Muscle of leg (tissue), 11 donors: ENCODE results near the gene SRM. TPM values are rescaled to one million over a fixed set of nuclear protein-coding genes. Genes with fewer than 3 reads are reported as not detected.
A peak's percentile ranks its signal among the peaks of the same experiment; 100 is the strongest.
"Not testable (repeated sequence)": the region's sequence is repeated elsewhere in the genome, so short reads cannot be mapped to it uniquely, and the experiment has no call there.

Source experiments
- DNase-seq: peaks from one replicate; pipeline ENCODE4 v3.0.0; 2013
- H3K27ac ChIP-seq: one replicate; pipeline ENCODE4 v1.5.1; 2013; ENCODE audit warnings: mild to moderate bottlenecking, low read length, control low read depth
- H3K27me3 ChIP-seq: one replicate; pipeline ENCODE4 v1.6.1; 2013; ENCODE audit warnings: low read length; ENCODE audit not compliant: control insufficient read depth, insufficient read depth
- H3K36me3 ChIP-seq: one replicate; pipeline ENCODE4 v1.6.1; 2013; ENCODE audit warnings: low read length; ENCODE audit not compliant: control insufficient read depth, insufficient read depth
- H3K4me1 ChIP-seq: one replicate; pipeline ENCODE4 v1.6.1; 2013; ENCODE audit warnings: low read length; ENCODE audit not compliant: control insufficient read depth, insufficient read depth
- H3K4me3 ChIP-seq: one replicate; pipeline ENCODE4 v1.5.1; 2013; ENCODE audit warnings: low read length, control low read depth
- H3K9me3 ChIP-seq: replicated peaks from 2 replicates; pipeline ENCODE4 v1.6.1; 2013; ENCODE audit warnings: low read depth, low read length; ENCODE audit not compliant: control insufficient read depth
- WGBS: methylation state at CpG from one replicate; pipeline ENCODE4 v1.1.5; 2013; ENCODE audit warnings: missing lambda C conversion rate; ENCODE audit not compliant: insufficient coverage; 5-methylcytosine and 5-hydroxymethylcytosine counted together
- polyA plus RNA-seq, 8 donors: library from polyadenylated mRNA; unstranded; fragments of 120-200 nt; gene quantifications; one replicate each; pipeline versions ENCODE4 v1.2.1 to v1.2.3, GENCODE V29; 2013; ENCODE audit warnings: inconsistent platforms in 1 of 8, low replicate concordance in 1 of 8; ENCODE audit not compliant: insufficient read length in 8 of 8, insufficient read depth in 1 of 8
- total RNA-seq: library from RNA; stranded (reverse); fragments of 120-200 nt; gene quantifications from one replicate; pipeline ENCODE4 v1.2.4, GENCODE V29; 2013

SRM gene
- total and polyA plus RNA-seq, 9 donors: 17.7 to 89.3 (median 72.0) TPM

DNA sequence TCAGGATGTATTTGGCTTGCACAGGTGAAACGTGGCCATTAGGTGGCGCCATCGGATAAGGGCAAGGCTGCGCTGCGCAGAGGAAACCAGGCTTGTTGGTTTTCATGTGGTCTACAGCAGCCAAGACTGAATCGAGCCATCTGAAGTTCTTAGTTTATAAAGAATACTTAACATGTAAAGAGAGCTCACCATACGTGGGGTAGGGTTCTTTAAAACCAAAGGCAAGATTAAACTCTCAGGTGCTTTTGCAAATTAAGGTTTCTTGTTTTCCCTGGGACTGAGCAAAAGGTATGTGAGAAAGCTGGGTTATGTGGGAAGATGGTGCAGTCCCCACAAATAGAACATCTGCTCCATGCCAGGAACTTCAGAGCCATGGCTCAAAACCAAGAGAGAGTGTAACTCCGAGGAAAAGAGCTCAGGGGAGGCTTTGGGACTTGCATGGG, 22.1 kb downstream of the SRM start:
- Histone ChIP-seq H3K27ac (no peak overlapping the region), H3K9me3 (no peaks in the 10 kb centered on the region), H3K36me3 (no peaks in the 10 kb centered on the region), H3K27me3 (no peaks in the 10 kb centered on the region), H3K4me3 (no peak overlapping the region), H3K4me1 (peaks cover 8% of the 10 kb centered on the region)
- peak; percentile 93 for DNase-seq
- WGBS: 0% methylated on average over 5 of the region's 8 CpGs

DNA sequence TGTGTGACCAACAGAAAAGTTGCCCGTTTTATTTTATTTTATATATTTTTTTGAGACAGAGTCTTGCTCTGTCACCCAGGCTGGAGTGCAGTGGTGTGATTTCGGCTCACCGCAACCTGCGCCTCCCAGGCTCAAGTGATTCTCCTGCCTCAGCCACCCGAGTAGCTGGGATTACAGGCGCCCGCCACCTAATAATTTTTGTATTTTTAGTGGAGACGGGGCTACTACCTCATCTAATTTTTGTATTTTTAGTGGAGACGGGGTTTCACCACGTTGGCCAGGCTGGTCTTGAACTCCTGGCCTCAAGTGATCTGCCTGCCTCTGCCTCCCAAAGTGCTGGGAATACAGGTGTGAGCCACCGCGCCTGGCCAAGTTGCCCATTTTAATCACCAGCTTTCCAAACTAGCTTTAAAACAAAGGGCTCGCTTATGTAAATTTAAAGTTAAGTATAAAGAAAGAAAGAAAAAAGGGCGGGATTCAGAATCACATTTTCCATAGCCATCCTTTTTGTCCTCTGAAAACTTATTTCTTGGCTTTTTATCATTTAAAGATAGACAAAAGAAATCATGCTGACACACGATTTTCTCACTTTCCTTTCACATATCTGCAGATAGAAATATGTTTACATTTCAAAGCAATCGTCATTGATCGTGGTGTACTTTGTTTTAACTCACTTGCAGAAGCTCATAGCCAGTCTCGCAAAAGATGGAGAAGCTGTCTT, 22.6 kb downstream of the SRM start:
- H3K36me3 ChIP-seq, H3K27me3 ChIP-seq, H3K4me3 ChIP-seq, DNase-seq, H3K4me1 ChIP-seq, H3K9me3 ChIP-seq, H3K27ac ChIP-seq: not testable (repeated sequence)
- 0% methylated on average over 1 of the region's 18 CpGs for WGBS

GRCh38 chr1:11031624-11032262, 28.1 kb downstream of the SRM start:
- Histone ChIP-seq H3K9me3 (no peaks in the 10 kb centered on the region), H3K4me1 (no peaks in the 10 kb centered on the region), H3K27ac (no peak overlapping the region), H3K27me3 (no peaks in the 10 kb centered on the region), H3K36me3 (peaks cover 18% of the 10 kb centered on the region), H3K4me3 (no peak overlapping the region)
- no peak for DNase-seq
- 86% methylated on average over 1 of the region's 10 CpGs for WGBS

GRCh38 chr1:11030865-11031264, 29.0 kb downstream of the SRM start:
- WGBS: 75% methylated on average over 5 of the region's 9 CpGs
- H3K36me3 ChIP-seq: peaks cover 22% of the 10 kb centered on the region

GRCh38 chr1:11028018-11028417, 31.8 kb downstream of the SRM start:
- H3K4me1 ChIP-seq: no peaks in the 10 kb centered on the region
- H3K36me3 ChIP-seq: peaks cover 33% of the 10 kb centered on the region
- no peaks in the 10 kb centered on the region for H3K9me3 ChIP-seq
- no CpG with 5 or more reads among the region's 3 CpGs for whole genome bisulfite sequencing
- no peak for DNase-seq
- no peak overlapping the region for H3K4me3 ChIP-seq
- H3K27me3 ChIP-seq: no peaks in the 10 kb centered on the region
- H3K27ac ChIP-seq: no peak overlapping the region

More at GRCh38 chr1:11030865-11031264, 29.0 kb downstream of the SRM start:
- Histone ChIP-seq H3K9me3 (no peaks in the 10 kb centered on the region), H3K4me1 (no peaks in the 10 kb centered on the region), H3K4me3 (no peak overlapping the region), H3K27ac (no peak overlapping the region), H3K27me3 (no peaks in the 10 kb centered on the region)
- DNase-seq: no peak

- H3K27ac ChIP-seq: no peak overlapping the region
- no peaks in the 10 kb centered on the region for H3K27me3 ChIP-seq
- DNase-seq: no peak
- 68% methylated on average over 3 of the region's 6 CpGs for WGBS
- no peak overlapping the region for H3K4me3 ChIP-seq
- no peaks in the 10 kb centered on the region for H3K4me1 ChIP-seq
- H3K36me3 ChIP-seq: peaks cover 35% of the 10 kb centered on the region
- H3K9me3 ChIP-seq: no peaks in the 10 kb centered on the region
Measured at GRCh38 chr1:11027316-11027715, 32.5 kb downstream of the SRM start.

DNA sequence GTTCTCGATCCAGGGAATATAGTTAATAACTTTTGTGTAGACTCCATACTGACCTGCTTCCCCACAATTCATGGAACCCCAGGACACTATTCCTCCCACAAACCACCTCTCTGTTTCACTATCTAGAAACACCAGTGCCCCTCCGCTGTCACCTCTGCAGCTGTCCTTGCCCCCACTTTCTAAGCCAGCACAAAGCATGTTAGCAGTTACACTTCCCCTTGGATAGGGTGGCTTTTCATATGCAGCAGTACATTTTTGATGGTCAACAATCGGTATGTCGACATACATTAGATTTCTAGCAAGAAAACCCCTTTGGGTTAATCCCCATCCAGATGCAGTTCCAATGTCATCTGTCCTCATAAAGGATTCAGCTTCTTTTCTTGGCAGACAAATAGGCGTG, 32.9 kb downstream of the SRM start:
- no peak overlapping the region for H3K27ac ChIP-seq
- H3K4me1 ChIP-seq: no peaks in the 10 kb centered on the region
- no peaks in the 10 kb centered on the region for H3K9me3 ChIP-seq
- WGBS: no CpG with 5 or more reads among the region's 5 CpGs
- H3K4me3 ChIP-seq: no peak overlapping the region
- no peak for DNase-seq
- no peaks in the 10 kb centered on the region for H3K27me3 ChIP-seq
- peaks cover 39% of the 10 kb centered on the region for H3K36me3 ChIP-seq

DNA sequence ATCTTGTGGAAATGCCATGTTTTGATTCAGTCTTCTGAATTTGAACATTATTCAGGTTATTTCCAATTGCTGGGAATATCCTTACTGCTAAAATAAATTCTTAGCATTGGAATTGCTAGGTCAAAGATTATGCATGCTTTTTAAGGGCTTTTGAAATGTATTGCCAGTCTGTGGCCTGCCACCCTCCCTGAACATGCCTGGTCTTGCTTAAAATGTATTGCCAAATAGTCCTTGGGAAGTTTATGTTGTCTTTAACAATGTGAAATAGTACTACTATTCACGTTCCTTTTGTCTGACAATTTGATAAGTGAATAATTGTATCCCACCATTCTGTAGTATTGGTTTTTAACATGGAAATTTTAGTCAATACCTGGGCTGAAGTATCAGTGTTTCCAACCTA, 33.8 kb downstream of the SRM start:
- peaks cover 47% of the 10 kb centered on the region for H3K36me3 ChIP-seq
- no peak overlapping the region for H3K4me3 ChIP-seq
- WGBS: no CpG with 5 or more reads among the region's 1 CpG
- DNase-seq: no peak
- no peaks in the 10 kb centered on the region for H3K4me1 ChIP-seq
- H3K9me3 ChIP-seq: no peaks in the 10 kb centered on the region
- H3K27me3 ChIP-seq: no peaks in the 10 kb centered on the region
- no peak overlapping the region for H3K27ac ChIP-seq

- Histone ChIP-seq H3K4me3 (no peak overlapping the region), H3K36me3 (peaks cover 48% of the 10 kb centered on the region), H3K9me3 (no peaks in the 10 kb centered on the region), H3K27ac (no peak overlapping the region), H3K27me3 (no peaks in the 10 kb centered on the region), H3K4me1 (no peaks in the 10 kb centered on the region)
- no CpG with 5 or more reads among the region's 1 CpG for WGBS
- no peak for DNase-seq
Measured at GRCh38 chr1:11025618-11026017, 34.2 kb downstream of the SRM start.

DNA sequence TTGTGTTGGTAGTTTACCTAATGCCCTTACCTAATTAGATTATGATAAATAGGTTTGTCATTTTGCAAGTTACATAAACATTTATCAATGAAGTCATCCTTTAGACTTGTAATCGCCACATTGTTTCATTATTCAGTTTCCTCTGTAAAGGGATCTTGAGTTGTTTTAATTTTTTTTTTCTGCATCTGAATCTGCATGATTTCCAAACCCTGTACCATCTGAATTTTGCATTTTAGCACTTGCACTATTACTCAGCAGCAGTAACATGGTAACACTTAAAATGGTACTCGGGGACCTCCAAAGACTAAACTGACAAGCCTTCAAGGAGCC, 35.0 kb downstream of the SRM start:
- H3K4me1 ChIP-seq: no peaks in the 10 kb centered on the region
- H3K9me3 ChIP-seq: no peaks in the 10 kb centered on the region
- no CpG with 5 or more reads among the region's 2 CpGs for WGBS
- peaks cover 52% of the 10 kb centered on the region for H3K36me3 ChIP-seq
- H3K4me3 ChIP-seq: no peak overlapping the region
- H3K27ac ChIP-seq: no peak overlapping the region
- H3K27me3 ChIP-seq: no peaks in the 10 kb centered on the region
- DNase-seq: no peak
